H54 (cell line): ENCODE results near the gene RET.

Experiments used
- DNase-seq: peaks from one replicate; pipeline ENCODE4 v3.0.0; 2011; ENCODE audit warnings: low spot score, mixed read lengths; ENCODE audit not compliant: insufficient read length
- FAIRE-seq: peaks from 3 replicates; lab custom pipeline; 2011; peaks lifted over from hg19 to GRCh38; lab: Jason Lieb, UNC
- POLR2A ChIP-seq: IDR thresholded peaks from 2 replicates; pipeline ENCODE4 v1.6.1; 2011; ENCODE audit warnings: low read depth, mild to moderate bottlenecking, low read length

RET gene

GRCh38 chr10:43041422-43042342 lies 35.2 kb upstream of the RET start:
- FAIRE-seq: no peak
- no peak for TF ChIP-seq POLR2A
- DNase-seq: no peak

GRCh38 chr10:43042503-43043341 lies 34.1 kb upstream of the RET start:
- FAIRE-seq: no peak
- TF ChIP-seq POLR2A: no peak
- no peak for DNase-seq

- no peak for TF ChIP-seq POLR2A
- DNase-seq (no peak), FAIRE-seq (no peak)
Observed at GRCh38 chr10:43043342-43043772, 33.5 kb upstream of the RET start.

- DNase-seq (no peak), FAIRE-seq (no peak)
- TF ChIP-seq POLR2A: no peak
Observed at GRCh38 chr10:43043773-43044447, 33.0 kb upstream of the RET start.

GRCh38 chr10:43044448-43044921 lies 32.4 kb upstream of the RET start:
- no peak for TF ChIP-seq POLR2A
- DNase-seq (no peak), FAIRE-seq (no peak)

GRCh38 chr10:43044961-43045621 lies 31.8 kb upstream of the RET start:
- TF ChIP-seq POLR2A: no peak
- DNase-seq: no peak
- FAIRE-seq: no peak

- no peak for FAIRE-seq
- no peak for DNase-seq
- no peak for TF ChIP-seq POLR2A
Observed at GRCh38 chr10:43045631-43046287, 31.1 kb upstream of the RET start.

GRCh38 chr10:43046288-43046991 lies 30.4 kb upstream of the RET start:
- no peak for FAIRE-seq
- no peak for TF ChIP-seq POLR2A
- no peak for DNase-seq

- TF ChIP-seq POLR2A: no peak
- DNase-seq (no peak), FAIRE-seq (no peak)
Observed at GRCh38 chr10:43047288-43047970, 29.4 kb upstream of the RET start.

GRCh38 chr10:43048301-43049051 lies 28.4 kb upstream of the RET start:
- TF ChIP-seq POLR2A: no peak
- DNase-seq (no peak), FAIRE-seq (no peak)

- DNase-seq: no peak
- no peak for TF ChIP-seq POLR2A
- no peak for FAIRE-seq
Observed at GRCh38 chr10:43049081-43049551, 27.8 kb upstream of the RET start.
